NCI-H187 (cell line): ENCODE results near the gene DPP7.

Experiments
- DNase-seq, 2 experiments: peaks; one replicate each; lab custom pipeline; 2025; lab: John Stamatoyannopoulos, UW

Gene DPP7

GRCh38 chr9:137114613-137115393 is at the start of gene DPP7:
Gene DPP7 (minus strand): TSS chr9:137114733. CDS start chr9:137114713, 20 bp downstream.
- peak in 1 of 2 experiments; percentile 28 for DNase-seq

- no peak for DNase-seq
Observed at GRCh38 chr9:137163805-137164204, 49.3 kb upstream of the DPP7 start.

GRCh38 chr9:137163365-137163715 is 48.8 kb upstream of the DPP7 start:
- no peak for DNase-seq

DNA sequence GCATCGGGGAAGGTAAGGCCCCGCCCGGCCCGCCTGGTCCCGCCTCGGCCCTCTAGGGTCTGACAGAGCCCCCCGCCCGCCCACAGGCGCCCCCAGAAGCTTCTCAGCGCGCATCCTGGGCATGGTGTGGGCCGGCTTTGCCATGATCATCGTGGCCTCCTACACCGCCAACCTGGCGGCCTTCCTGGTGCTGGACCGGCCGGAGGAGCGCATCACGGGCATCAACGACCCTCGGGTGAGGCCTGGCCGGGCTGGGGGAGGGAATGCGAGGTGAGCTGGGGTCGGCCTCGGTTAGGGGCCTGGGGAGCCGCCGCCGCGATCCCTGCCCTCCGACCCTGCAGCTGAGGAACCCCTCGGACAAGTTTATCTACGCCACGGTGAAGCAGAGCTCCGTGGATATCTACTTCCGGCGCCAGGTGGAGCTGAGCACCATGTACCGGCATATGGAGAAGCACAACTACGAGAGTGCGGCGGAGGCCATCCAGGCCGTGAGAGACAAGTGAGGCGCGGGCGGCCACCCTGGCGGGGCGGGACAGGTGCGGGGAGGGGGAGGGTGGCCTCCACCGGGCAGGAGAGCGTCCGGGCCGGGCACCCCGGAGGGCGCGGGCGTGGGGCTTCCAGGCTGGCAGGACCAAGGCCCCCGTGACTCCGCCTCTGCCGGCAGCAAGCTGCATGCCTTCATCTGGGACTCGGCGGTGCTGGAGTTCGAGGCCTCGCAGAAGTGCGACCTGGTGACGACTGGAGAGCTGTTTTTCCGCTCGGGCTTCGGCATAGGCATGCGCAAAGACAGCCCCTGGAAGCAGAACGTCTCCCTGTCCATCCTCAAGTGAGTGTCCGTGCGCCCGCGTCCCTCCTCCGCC is 48.2 kb upstream of the DPP7 start:
- DNase-seq: no peak

- no peak for DNase-seq
Observed at GRCh38 chr9:137161558-137162486, 47.3 kb upstream of the DPP7 start.

DNA sequence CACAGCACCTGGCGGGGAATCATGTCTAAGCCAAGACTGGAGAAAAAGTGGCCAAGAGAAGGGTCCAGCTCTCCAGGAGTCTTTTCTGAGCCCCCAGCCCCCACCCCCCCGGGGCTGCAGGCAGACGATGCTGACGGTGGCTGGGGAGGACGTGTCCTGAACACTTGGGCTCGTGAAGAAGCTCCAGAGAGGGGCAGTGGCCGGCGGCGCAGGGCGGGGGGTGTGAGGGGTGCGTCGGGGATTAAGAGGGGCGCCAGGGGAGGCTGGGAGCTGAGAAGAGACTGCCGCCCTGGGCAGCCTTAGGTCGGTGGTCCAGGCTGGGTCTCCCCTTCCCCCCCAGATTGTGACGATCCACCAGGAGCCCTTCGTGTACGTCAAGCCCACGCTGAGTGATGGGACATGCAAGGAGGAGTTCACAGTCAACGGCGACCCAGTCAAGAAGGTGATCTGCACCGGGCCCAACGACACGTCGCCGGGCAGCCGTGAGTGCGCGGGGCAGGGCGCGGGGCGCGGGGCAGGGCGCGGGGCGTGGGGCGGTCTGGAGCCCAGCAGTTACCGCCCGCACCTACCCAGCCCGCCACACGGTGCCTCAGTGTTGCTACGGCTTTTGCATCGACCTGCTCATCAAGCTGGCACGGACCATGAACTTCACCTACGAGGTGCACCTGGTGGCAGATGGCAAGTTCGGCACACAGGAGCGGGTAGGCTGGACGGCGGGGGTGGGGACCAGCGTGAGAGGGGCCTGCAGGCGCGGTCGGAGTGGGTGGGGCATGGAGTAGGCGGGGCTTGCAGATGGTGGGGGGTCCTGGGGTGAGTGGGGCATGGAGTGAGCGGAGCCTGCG is 46.4 kb upstream of the DPP7 start:
- no peak for DNase-seq

DNA sequence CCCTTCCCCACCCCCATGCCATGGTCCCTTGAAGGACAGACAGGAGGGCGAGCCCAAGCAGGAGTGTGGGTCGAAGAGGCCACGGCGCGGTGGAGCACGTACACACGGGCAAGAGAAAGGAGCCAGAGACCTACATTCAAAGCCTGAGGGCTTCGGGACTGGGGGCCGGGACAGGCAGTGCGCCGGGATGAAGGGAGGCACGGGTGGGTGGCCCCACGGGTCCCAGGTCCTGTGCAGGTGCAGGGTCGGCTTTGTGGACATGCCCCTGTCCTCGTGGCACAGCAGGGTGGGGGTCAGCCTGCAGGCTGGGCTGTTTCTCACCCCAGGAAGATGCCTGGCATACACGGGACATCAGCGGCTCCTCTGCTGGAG is 45.5 kb upstream of the DPP7 start:
- no peak for DNase-seq

GRCh38 chr9:137159105-137160053 is 44.8 kb upstream of the DPP7 start:
- no peak for DNase-seq

GRCh38 chr9:137158625-137159024 is 44.1 kb upstream of the DPP7 start:
- DNase-seq: no peak

DNA sequence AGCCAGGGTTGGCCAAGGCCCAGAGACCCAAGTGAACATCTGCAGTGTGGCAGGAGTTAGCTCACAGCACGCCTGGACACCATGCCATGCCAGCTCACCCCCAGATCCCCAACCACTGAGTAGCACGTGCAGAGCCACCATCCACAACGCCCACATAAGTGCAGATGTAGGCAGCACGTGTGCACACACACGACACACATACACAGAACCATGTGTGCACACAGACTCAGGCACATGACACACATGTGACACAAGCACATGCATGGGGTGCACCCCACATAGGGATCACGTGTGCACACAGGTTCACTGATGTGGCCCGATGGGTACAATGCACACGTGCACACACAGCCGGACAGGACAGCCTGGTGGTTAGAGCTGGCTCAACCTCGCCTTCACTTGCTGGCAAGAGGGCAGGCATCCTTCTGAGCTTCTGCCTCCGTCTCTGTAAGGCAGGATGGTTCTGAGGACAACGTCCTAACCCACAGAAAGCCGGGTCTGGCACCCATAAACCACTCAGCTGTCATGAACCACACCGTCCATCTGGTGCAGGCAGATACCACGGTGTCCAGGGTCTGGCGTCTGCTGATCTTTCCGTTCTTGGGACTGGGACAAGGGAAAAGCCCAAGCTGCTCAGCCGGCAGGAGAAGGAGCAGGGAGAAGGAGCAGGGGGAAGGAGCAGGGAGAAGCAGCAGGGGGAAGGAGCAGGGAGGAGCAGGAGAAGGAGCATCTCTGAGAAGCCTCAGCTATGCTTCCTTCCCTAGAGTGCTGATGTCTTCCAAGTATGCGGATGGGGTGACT is 43.3 kb upstream of the DPP7 start:
- DNase-seq: no peak

DNA sequence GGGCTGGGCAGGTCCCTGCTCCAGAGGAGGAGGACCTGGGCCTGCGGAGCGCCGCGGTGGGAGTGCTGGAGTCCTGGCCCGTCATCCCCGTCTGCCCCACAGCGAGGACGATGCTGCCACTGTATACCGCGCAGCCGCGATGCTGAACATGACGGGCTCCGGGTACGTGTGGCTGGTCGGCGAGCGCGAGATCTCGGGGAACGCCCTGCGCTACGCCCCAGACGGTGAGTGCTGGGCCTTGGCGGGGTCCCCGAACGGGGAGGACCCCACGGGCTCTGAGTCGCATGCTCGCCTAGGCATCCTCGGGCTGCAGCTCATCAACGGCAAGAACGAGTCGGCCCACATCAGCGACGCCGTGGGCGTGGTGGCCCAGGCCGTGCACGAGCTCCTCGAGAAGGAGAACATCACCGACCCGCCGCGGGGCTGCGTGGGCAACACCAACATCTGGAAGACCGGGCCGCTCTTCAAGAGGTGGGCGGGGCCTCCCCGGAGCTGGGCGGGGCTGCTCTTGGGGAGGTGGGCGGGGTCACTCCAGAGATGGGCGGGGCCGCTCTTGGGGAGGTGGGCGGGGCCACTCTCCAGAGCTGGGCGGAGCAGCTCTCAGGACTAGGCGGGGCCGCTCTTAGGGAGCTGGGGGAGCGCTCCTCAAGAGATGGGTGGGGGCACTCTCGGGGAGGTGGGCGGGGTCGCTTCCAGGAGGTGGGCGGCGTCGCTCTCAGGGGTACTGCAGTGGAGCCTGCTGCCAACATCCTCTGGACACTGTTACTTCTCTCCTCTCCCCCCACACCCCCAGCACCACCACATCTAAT is 42.2 kb upstream of the DPP7 start:
- peak in 1 of 2 experiments; percentile 11 for DNase-seq

DNA sequence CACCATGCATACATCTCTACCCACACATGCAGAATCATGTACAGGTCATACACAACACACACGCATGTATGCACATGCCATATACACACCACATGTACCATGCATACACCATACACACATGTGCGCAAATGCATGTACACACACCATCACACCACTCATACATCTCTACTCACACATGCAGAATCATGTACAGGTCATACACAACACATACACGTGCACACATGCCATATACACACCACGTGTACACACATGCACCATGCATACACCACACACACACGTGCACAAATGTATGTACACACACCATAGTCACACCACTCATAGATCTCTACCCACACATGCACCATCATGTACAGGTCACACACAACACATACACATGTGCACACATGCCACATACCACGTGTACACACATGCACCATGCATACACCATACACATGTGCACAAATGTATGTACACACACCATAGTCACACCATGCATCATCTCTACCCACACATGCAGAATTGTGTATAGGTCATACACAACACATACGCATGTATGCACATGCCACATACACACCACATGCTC is 38.4 kb upstream of the DPP7 start:
- DNase-seq: no peak

- no peak for DNase-seq
Observed at GRCh38 chr9:137150617-137151457, 36.3 kb upstream of the DPP7 start.

GRCh38 chr9:137149942-137150616 is 35.5 kb upstream of the DPP7 start:
- no peak for DNase-seq

GRCh38 chr9:137149363-137149762 is 34.8 kb upstream of the DPP7 start:
- DNase-seq: no peak

- DNase-seq: no peak
Observed at GRCh38 chr9:137148661-137149060, 34.1 kb upstream of the DPP7 start.

DNA sequence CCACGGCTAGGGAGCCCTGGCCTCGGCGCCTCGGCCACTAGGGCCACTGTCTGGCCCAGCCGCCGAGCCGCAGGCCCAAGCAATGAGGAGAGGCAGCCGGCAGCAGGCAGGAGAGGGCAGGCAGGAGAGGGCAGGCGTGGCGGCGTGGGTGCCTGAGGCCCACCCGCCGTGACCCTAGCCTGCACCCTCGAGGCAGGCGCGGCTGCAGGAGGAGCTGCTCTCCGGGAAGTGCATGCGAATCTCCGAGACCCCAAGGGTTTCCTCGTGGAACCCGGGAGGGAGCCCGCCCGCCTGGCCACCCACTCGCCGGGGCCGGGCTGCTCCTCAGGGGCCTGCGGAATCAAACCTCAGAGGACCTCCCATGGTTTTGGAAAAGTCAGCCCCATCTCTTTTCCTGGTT is 33.7 kb upstream of the DPP7 start:
- no peak for DNase-seq
